ENCODE results near the gene TTPAL. TPM values are rescaled to one million over a fixed set of nuclear protein-coding genes. Genes with fewer than 3 reads are reported as not detected.

Gene TTPAL
- total RNA-seq, 1 donor, result 2.4 TPM

- DNase-seq (ENCODE audit: low read depth in 2 of 3, low spot score in 2 of 3), result peak in 1 of 3 donors; percentile 40
Observed at GRCh38 chr20:44532981-44533331, 57.3 kb downstream of the TTPAL start.

GRCh38 chr20:44533928-44534327, 58.3 kb downstream of the TTPAL start:
- no peak for DNase-seq (ENCODE audit: low read depth in 2 of 3, low spot score in 2 of 3)

DNA sequence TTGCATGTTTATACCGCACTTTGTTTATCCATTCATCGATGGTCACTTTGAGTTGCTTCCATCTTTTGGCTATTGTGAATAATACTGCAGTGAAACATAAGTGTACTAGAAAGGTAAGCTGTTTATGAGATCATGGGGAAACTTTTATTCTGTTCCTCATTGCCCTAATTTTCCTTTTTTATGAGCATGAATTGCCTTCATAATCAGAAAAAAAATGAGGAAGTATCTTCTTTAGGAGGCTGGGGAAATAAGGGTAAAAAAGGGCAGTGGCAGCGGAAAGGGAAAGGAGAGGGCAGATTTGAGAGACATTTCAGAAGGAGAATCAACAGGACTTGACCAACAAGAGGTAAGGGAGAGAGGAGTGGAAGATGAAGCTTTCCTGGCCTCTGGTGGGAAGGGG, 60.5 kb downstream of the TTPAL start:
- DNase-seq (ENCODE audit: low read depth in 2 of 3, low spot score in 2 of 3), result no peak

DNA sequence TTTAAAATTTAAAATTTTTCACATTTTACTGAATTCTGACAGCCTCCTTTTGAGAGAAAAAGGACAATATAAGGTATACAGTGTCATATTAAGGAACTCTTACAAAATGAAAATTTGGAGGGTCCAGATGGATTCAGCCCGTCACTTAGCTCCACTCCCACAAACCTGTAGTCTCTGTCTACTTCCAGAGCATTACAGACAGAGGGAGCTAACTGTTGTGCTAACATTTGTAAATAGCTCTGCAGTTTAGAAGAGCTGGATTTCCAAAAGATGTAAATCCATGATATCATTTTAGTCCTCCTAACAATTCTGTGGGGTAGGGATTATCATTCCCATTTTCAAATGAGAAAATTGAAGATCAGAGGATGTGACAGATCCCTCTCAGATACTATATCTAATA, 62.3 kb downstream of the TTPAL start:
- no peak for DNase-seq (ENCODE audit: low read depth in 2 of 3, low spot score in 2 of 3)

DNA sequence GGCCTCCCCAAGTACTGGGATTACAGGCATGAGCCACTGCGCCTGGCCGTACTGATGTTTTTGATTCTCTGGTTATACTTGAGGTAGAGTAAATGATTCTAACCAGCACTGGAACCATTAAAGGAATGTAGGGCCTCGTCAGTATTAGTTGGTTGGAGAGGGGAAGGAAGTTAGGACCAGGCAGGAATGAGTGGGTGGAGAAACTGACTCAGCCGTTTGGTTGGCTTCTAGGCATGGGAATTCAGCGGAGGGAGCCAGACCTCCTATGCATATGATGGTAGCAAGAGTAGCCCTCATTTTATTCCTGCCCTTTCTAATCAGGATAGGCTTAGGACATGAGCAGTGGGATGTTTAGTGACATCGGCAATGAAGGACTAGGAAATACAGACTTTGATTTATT, 65.2 kb downstream of the TTPAL start:
- DNase-seq (ENCODE audit: low read depth in 2 of 3, low spot score in 2 of 3), result no peak

DNA sequence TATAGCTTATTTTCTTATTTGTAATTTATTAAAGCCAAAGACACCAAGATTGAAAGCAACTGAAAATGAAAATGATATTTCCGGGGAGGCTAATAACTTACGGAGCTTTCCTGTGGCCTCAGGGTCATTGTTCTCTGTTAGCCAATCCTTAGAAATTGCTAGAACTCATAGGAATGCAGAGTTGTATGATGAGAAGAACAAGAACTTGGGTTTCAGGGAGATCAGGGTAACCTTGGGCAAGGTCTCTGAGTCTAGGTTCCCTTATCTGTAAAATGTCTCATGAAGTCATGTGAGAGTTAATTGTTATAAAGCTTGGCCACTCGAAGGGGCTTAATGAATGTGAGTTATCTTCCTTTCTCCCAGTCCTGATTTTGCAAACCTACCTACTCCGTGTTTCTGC, 66.3 kb downstream of the TTPAL start:
- DNase-seq (ENCODE audit: low read depth in 2 of 3, low spot score in 2 of 3), result no peak

- no peak for DNase-seq (ENCODE audit: low read depth in 2 of 3, low spot score in 2 of 3)
Observed at GRCh38 chr20:44542890-44543289, 67.2 kb downstream of the TTPAL start.

- no peak for DNase-seq (ENCODE audit: low read depth in 2 of 3, low spot score in 2 of 3)
Observed at GRCh38 chr20:44543358-44543757, 67.7 kb downstream of the TTPAL start.

Small RNAs within 50 kb of the gene (small RNA-seq; reads per million reads assigned to genes)
- not detected for gene RPL37AP1

Other genes with a start within 250 kb of the TTPAL start
- gene GDAP1L1, start 228.6 kb upstream of the TTPAL start, total RNA-seq, result not detected
- gene FITM2, start 164.7 kb upstream of the TTPAL start, total RNA-seq, result 2.2 TPM
- not detected for gene R3HDML, start 138.8 kb upstream of the TTPAL start, total RNA-seq
- gene HNF4A, start 120.2 kb upstream of the TTPAL start, total RNA-seq, result under 0.01 TPM
- 95.3 TPM for gene SERINC3, start 46.2 kb downstream of the TTPAL start, total RNA-seq
- gene PKIG, start 106.7 kb downstream of the TTPAL start, total RNA-seq, result 45.2 TPM
- 96.7 TPM for gene ADA, start 175.8 kb downstream of the TTPAL start, total RNA-seq
- under 0.01 TPM for gene CCN5, start 239.5 kb downstream of the TTPAL start, total RNA-seq